ENCODE measurements around the gene INAVA.

INAVA gene, protein sequence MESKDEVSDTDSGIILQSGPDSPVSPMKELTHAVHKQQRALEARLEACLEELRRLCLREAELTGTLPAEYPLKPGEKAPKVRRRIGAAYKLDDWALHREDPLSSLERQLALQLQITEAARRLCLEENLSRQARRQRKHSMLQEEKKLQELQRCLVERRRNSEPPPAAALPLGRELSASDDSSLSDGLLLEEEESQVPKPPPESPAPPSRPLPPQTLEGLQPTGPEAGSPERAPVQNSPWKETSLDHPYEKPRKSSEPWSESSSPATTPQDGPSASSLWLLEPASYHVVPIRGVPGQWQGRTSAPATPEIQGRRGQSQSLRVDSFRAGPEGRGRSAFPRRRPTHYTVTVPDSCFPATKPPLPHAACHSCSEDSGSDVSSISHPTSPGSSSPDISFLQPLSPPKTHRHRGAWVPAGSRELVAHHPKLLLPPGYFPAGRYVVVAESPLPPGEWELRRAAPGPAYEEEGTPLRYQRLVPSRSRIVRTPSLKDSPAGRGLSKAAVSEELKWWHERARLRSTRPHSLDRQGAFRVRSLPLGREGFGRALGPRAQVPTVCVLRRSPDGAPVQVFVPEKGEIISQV

DNA sequence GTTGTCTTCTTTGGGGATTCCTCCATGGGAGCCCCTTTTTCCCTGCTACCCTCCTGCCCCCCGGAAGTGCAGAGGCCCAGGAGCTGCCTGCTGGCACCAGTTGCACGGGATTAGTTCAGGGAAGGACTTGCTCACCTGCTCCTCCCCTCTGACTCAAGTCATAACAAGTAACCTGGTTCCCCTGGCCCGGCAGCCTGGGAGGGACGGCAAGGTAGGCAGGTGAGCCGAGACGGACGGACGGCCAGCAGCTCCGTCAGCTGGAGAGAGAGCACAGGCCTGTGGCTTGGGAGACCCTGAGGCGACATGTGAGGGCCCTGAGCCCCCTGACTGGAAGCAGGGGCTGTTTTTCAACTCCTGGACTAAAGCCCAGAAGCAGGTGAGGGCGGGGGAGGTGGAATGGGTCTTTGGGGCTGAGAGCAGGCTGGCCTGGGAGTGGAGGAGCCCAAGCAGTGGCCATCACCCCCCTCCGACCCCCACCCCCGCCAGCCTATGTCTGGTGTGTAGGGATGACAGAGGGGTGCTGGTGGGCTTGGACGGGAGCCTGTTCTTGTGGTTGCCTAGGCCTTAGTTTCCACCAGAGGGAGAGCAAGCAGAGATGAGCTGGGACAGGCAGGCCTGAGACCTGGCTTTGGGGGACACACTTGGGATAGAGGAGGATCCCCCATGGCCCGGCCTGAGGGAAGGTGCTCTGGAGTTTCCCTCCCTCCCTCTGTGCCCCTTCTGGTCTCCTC lies at the start of gene INAVA:
Gene INAVA, plus strand, starts transcription at position 189 of the 731 bp plus-strand sequence. CDS start 3,501 bp downstream, outside the sequence.
- no peak for DNase-seq

DNA sequence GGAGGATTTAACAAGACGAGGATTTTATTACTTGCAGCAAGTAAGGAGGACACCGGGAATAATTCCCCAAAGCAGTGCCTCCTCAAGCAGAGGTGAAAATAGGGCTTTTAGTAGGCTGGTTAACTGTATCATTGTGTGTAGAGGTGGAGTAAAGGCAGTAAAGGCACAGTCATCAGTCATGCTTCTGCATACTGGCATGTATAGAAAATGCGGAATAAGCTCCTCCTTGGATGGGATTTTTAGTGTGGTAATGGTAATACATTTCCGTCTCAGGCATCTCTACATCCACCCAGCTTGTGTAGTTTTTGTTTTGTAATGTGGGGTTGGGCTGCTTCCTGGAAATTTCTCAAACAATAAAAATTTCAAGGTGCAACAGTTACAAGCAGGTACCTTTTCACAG lies 49.3 kb upstream of the INAVA start:
- no peak for DNase-seq

DNA sequence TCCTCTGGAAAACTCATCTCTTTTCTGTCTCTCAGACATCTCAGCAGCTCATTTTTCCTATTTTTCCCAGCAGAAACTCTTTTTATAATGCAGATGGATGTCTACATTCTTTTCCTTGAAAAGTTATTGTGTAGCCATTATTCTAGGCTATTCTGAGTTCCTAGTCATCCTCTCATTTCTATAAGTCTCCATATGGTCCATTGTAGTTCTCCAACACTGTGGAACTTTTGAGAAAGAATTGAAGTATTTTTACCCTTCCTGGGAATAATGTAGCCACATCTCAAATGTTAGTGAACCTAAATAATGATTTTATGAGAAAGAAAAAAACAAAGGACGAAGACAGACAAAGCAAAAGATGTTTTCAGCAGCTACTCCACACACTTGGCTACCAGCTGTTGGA lies 48.3 kb upstream of the INAVA start:
- no peak for DNase-seq

DNA sequence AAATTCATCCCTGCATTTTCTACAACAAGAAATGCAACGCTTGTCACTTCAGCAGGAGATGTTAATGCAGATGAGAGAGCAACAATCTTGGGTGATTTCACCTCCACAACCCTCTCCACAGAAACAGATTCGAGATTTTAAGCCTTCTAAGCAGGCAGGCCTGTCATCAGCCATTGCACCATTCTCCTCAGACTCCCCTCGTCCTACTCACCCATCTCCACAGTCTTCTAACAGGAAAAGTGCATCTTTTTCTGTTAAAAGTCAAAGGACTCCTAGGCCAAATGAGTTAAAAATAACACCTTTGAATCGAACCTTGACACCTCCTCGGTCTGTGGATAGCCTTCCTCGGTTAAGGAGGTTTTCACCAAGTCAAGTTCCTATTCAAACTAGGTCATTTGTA lies 45.3 kb upstream of the INAVA start:
- DNase-seq: no peak

DNA sequence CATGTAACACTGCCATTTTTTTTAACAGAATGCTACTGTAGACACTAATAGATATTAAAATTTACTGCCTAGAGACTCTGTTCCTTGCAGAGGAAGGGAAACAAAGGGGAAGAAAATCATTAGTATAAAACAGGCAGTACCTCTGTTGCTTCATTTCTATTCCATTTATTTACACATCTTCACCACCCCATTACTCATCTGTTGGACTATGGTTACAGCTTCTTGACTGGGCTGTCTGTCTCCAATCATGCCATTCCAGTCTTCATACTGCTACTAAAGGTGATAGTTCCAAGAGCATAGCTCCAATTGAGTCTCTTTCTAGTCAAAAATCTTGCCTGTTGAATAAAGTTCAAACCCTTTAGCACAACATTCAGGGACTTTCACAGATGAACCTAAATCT lies 44.1 kb upstream of the INAVA start:
- no peak for DNase-seq

DNA sequence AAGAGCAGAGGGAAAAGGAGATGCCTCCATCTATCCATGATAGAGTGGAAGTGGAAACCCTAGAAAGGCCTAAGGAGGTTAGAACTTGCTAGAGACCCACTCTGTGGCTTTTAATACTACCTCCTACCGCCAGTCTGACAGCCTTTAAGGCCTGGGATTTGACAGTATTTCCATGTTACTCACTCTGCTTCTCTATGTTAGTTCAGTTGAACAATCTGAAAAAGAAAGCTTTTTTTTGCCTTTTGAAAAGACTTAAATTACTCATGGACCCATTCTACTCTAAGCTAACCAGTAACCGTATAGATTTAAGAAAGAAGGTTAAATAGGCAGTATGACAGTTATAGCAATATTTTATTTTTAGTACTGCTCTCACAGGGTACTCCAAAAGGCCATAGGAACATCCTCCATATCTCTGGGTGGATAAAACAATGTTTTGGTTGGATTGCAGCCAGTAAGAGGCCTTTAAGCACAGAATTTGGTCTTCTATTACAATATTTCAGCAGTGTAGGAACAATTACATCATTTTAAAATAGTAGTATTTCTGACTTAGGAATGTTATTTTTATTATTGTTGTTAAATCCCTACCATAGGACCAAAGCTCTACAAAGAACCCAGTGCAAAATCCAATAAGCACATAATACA lies 37.9 kb upstream of the INAVA start:
- DNase-seq: no peak

DNA sequence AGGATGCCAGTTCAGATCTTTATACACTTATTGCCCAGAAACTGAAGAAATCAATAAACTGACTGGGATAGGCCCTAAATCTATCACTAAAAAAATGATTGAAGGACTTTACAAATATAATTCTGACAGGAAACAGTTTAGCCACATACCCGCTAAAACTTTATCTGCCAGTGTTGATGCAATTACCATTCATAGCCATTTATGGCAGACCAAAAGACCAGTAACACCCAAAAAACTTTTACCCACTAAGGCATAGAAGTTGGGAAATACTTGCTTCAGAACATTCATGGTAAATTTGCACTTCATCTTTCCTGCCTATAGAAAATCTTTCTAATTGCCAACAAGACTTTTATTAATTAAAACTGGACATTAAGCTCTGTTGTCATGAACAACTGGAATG lies 36.9 kb upstream of the INAVA start:
- no peak for DNase-seq

DNA sequence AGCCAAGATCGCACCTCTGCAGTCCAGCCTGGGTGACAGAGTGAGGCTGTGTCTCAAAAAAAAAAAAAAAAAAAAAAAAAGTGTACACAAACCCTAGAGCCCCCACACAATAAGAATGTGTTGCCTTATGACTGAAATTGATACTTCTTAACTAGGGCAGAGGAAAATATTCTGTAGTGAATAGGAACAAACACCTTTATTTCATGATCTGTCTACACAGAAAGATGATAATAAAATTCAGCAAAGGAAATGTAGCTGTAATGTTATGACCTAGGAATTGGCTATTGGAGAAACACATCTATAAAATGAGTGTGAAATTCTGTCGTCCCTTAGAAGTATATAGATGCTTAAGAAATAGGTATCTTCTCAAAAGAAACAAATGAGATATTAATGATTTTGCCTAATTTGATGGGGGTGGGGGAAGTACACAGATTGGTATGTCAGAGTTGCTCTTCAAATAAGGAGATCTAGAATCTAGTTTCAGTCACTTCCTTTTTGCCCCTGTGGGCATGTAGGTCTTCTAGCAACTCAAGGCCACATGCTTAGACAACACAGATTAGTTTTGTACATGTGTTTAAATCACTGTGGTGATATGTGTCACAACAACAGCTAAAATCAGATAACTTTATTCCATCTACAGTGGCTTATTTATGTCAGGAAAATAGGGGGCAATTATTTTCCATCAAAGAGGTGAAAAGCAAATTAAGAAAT lies 32.6 kb upstream of the INAVA start:
- no peak for DNase-seq

DNA sequence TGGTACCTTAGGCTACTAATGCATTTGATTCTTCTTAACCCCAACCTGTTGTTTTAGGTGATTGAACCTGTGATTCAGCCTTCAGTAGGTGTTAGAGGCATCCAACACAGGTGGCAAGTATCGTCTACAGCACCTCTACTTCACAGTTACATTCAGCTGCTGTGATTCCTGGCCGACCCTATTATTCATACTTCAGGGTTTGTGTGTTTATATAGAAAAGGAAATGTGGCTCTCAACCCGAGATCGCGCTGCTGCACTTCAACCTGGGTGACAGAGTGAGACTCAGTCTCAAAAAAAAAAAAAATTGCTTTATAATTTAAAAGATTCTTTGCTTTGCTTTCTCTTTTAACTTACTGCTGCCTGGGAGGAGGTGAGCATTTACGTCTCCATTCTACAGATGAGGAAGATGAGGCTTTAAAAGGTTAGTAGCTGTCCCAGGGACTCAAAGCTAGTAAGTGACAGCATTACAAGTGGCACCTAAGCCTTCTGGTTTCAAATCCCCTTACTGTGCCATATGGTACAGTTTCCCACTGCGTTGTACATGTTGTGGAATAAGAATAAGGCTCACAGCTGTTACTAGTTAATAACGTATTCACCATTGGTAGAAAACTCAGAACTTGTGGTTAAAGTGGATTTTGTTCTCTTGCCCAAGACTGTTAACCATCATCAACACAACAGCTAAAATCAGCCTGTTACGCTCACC lies 31.8 kb upstream of the INAVA start:
- no peak for DNase-seq

DNA sequence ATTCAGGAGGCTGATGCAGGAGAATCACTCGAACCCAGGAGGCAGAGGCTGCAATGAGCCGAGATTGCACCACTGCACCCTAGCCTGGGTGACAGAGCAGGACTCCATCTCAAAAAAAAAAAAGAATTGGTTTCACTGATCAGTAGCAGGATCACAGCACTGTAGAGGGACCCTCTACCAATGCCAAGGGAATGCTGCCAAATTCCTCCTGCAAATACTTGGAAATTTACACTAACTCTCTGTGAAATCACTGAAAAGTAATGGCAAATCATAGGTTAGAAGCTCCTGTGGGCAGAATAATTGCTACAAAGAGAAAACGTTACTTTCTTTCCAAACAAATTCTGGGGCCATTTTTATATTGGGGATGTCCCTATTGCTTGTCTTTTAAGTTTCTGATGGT lies 28.6 kb upstream of the INAVA start:
- DNase-seq: no peak

DNA sequence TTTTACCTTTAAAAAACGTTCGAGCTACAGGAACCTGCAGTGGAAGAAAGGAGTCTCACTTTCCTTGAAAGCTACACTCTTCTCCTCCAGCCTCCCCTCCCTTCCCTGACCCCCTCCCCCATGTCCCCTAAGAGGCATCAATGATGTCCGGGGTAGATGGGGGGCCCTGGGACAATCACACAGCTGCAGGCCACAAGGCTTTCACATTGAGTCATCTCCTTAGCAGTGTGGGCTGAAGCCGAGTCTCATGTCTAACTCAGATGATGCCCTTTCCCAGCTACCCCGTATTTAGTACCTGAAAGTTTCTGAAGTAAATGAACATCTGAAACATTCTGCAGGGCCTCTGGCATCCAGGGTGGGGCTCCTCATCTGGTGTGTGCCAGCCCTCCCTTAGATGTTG lies 28.2 kb upstream of the INAVA start:
- DNase-seq: no peak

DNA sequence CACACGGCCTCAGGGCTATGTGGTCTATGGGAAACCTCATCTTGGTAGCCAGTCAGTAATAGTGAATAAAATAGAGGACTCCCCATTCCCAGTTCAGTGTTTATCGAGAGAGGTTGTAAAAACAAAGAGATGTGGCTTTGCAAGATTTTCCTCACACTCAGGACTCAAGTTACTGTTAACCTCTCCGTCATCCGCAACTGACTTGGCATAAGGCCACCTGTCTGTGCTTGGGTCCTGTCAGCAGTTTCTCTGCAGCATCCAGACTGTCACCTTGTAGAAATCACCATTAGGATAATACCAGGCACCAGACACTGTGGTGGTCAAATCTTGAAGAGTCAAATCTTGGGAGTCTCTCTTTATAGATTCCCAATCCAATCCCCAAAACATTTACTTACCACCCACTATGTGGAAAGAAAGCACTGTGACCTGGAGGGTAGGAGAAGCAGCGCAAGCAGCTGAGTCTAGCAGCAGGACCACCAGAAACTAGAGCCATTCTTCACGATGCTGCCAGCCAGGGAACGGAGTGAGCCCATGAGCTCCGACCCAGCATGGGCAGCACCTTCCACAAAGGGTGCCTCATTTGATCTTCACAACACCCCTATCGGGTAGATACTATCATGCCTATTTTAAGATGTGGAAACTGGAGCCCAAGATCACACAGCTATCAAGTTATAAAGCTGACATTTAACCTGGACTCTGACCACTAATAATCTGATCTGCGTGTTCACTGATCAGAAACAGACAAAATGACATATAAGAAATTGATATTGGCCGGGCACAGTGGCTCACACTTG lies 27.5 kb upstream of the INAVA start:
- no peak for DNase-seq

DNA sequence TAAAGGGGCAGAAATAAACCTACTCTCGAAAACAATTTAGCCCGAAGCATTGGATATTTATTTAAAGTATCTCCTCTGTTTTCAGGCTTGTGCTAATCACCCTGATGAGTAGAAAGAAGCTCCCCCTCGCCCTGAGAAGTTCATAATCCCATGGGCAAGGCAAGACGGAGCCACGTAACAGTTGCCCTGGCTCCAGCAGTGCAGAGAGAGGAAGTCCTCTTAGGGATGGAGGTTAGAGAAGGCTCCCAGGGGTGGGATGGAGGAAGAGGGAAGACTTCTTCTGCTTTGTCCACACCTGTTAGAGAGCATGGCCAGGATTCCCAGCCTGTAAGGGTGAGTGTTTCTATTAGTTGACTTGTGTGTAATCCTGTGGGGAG lies 25.3 kb upstream of the INAVA start:
- DNase-seq: no peak

DNA sequence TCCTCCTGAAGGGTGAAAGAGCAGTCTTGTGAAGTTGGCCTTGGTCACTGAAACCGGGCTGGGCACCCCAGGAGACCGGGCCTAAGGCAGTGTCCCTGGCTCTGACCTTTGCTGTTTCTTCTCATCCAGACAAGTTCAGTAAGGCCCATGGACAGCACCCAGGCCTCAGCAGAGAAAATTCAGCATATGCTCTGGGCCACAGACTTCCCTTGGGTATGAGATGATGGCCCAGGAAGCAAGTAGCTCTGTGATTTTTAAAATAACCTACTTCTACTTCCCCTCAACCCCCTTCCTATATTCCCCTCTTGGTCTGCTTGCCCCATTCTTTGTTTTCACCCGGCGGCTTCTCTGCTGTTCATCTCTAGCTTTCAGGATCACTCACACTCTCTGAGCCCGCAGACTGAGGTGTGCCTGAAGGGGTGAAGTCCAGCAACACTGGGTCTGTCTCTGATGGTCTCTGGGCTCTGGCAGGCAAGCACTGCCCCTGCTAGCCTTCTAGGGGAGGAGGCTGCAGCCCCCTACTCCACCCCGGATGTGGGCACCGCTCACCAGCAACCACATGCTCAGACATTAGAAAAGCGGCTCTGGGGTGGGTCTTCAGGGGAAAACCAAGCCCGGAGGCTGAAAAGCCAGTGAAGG lies 24.8 kb upstream of the INAVA start:
- no peak for DNase-seq

DNA sequence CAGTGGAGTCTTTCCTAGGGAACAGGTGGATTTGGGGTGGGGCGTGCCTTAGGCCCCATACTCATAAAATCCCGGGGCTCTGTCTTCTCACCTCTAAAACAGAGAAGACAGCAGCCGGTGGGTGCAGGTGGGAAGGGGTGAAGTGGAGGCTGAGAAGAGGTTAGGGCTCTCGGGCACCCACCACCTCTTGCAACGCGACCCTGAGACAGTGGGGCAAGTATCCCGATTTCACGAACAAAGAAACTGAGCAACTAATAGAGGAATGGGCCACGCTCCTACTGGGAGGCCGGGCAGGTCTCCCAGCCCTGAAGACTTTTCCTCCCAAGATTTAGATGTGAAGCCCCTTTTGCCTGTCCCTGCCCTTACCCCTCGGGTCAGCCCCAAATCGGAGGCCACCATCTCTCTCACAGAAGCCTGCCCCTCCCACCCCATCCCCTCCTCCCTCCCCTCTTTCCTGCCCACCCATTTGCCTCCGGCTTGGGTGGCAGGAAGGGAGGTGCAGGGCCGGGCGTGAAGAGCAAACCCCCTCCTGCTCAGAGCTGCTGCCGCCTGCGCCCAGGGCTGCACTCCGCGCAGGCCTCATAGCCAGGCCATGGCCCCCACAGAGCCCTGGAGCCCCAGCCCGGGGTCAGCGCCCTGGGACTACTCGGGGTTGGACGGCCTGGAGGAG lies 22.1 kb upstream of the INAVA start, which contains the start of gene GPR25:
Gene GPR25, plus strand, starts transcription at position 536 of the 670 bp plus-strand sequence. Its CDS starts 57 bp downstream, at position 593.
- DNase-seq: no peak

DNA sequence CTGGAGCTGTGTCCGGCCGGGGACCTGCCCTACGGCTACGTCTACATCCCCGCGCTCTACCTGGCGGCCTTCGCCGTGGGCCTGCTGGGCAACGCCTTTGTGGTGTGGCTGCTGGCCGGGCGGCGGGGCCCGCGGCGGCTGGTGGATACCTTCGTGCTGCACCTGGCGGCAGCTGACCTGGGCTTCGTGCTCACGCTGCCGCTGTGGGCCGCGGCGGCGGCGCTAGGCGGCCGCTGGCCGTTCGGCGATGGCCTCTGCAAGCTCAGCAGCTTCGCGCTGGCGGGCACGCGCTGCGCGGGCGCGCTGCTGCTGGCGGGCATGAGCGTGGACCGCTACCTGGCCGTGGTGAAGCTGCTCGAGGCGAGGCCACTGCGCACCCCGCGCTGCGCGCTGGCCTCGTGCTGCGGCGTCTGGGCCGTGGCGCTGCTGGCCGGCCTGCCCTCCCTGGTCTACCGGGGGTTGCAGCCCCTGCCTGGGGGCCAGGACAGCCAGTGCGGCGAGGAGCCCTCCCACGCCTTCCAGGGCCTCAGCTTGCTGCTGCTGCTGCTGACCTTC lies 21.5 kb upstream of the INAVA start:
- DNase-seq: no peak

DNA sequence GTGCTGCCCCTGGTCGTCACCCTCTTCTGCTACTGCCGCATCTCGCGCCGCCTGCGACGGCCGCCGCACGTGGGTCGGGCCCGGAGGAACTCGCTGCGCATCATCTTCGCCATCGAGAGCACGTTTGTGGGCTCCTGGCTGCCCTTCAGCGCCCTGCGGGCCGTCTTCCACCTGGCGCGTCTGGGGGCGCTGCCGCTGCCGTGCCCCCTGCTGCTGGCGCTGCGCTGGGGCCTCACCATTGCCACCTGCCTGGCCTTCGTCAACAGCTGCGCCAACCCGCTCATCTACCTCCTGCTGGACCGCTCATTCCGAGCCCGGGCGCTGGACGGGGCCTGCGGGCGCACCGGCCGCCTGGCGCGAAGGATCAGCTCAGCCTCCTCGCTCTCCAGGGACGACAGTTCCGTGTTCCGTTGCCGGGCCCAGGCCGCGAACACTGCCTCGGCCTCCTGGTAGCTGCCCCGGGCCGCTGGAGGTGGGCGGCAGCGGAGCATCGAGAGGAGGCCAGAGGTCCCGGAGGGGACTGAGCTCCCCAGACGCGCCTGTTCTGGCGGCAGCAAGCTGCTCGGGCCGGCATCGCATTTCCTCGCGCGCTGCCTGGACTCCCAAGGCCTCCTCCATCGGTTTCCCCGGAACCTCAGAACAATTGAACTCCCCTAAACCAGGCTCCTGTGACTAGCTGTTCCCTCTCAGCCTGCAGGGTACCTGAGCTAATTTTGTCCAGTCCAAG lies 20.9 kb upstream of the INAVA start:
- no peak for DNase-seq

DNA sequence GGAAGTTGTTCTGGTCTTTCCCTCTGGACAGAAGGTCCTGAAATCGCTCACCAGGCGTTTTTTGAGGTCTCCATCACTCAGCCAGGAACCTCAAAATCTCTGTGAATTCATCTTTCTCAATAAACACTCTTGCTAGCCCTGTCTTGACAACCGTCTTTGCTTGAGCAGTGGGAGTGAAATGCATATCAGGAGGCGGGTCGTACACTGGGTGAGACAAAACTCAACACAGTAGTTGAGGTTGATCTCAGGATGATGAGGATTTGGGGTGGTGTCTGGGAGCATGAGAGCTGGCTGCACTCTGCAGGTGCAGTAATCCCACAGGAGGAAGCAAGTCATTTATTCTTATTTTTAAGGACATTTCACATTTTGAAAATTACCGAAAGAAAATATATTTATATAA lies 20.0 kb upstream of the INAVA start:
- no peak for DNase-seq

DNA sequence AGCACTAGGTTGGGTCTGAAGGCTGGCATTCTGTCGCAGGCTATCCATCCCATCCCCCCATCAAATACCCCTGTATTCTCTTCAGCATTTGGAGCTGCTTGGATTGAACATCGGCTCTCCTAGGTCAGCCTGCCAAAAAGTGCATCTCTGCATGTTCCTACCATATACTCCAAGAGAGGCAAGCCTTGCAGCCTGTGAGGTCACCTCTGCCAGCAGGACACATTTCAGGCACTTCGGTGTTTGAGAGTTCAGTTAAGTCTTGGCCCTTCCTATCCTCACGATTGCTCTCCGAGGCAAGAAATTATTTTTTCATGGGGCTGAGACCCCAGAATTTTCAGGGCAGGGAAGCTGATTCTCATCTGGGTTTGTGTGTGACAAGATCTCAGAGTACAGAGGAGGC lies 19.3 kb upstream of the INAVA start:
- no peak for DNase-seq
